DMS153 (cell line): ENCODE data around the gene ZNF607.
"Not testable (repeated sequence)": the region's sequence is repeated elsewhere in the genome, so short reads cannot be mapped to it uniquely, and the experiment has no call there.

Experiments used
- DNase-seq: peaks from one replicate; lab custom pipeline; 2025; lab: John Stamatoyannopoulos, UW

The ZNF607 gene

GRCh38 chr19:37719111-37719926, at the start of gene ZNF607:
Gene ZNF607, minus strand, starts transcription at chr19:37719761. Its CDS starts 8,143 bp downstream, at chr19:37711618.
- DNase-seq = no peak

- DNase-seq = no peak
These were observed 43.9 kb upstream of the ZNF607 start for GRCh38 chr19:37763488-37763887.

GRCh38 chr19:37757683-37758082, 38.1 kb upstream of the ZNF607 start:
- not testable (repeated sequence) for DNase-seq

GRCh38 chr19:37738371-37738770, 18.8 kb upstream of the ZNF607 start:
- no peak for DNase-seq

GRCh38 chr19:37725181-37725580, 5.6 kb upstream of the ZNF607 start:
- DNase-seq = no peak

- no peak for DNase-seq
These were observed 335 bp upstream of the ZNF607 start for GRCh38 chr19:37719927-37720265.

GRCh38 chr19:37718304-37718703, 1.3 kb downstream of the ZNF607 start:
- no peak for DNase-seq

- no peak for DNase-seq
These were observed 3.4 kb downstream of the ZNF607 start for GRCh38 chr19:37716140-37716539.

GRCh38 chr19:37706052-37706605, 13.4 kb downstream of the ZNF607 start:
- no peak for DNase-seq

- DNase-seq = no peak
These were observed 20.5 kb downstream of the ZNF607 start for GRCh38 chr19:37699057-37699456.

- no peak for DNase-seq
These were observed 21.3 kb downstream of the ZNF607 start for GRCh38 chr19:37698216-37698615.

- no peak for DNase-seq
These were observed 24.2 kb downstream of the ZNF607 start for GRCh38 chr19:37695144-37695899.

GRCh38 chr19:37692956-37693620, 26.5 kb downstream of the ZNF607 start:
- DNase-seq = no peak

- no peak for DNase-seq
These were observed 27.6 kb downstream of the ZNF607 start for GRCh38 chr19:37691881-37692504.

- DNase-seq = no peak
These were observed 36.0 kb downstream of the ZNF607 start for GRCh38 chr19:37683520-37683919.

GRCh38 chr19:37669450-37669914, 50.1 kb downstream of the ZNF607 start:
- DNase-seq = no peak

GRCh38 chr19:37657157-37657556, 62.4 kb downstream of the ZNF607 start:
- DNase-seq = not testable (repeated sequence)

- DNase-seq = peak; percentile 85
These were observed 63.7 kb downstream of the ZNF607 start for GRCh38 chr19:37655689-37656371.

GRCh38 chr19:37655301-37655688, 64.3 kb downstream of the ZNF607 start, which contains the start of gene ZFP30:
Gene ZFP30, minus strand, starts transcription at chr19:37655465. Its CDS starts 7,643 bp downstream, at chr19:37647822.
- peak; percentile 85 for DNase-seq

GRCh38 chr19:37654629-37655300, 64.8 kb downstream of the ZNF607 start:
- DNase-seq = peak; percentile 47

GRCh38 chr19:37654118-37654517, 65.4 kb downstream of the ZNF607 start:
- no peak for DNase-seq
